GM12875 (cell line): ENCODE results near the gene CMIP.
A peak's percentile ranks its signal among the peaks of the same experiment; 100 is the strongest.

Experiments used
- H3K4me3 ChIP-seq: one replicate; pipeline ENCODE4 v1.5.1; 2011; ENCODE audit warnings: low read depth, low read length, control low read depth
- CTCF ChIP-seq: IDR thresholded peaks from 2 replicates; pipeline ENCODE4 v1.5.1; 2011; ENCODE audit warnings: low read depth, mild to moderate bottlenecking, control low read depth, inconsistent platforms, low read length, moderate library complexity, borderline replicate concordance; ENCODE audit not compliant: insufficient read depth

The CMIP gene

GRCh38 chr16:81720973-81721906 is 276.6 kb downstream of the CMIP start:
- no peak for TF ChIP-seq CTCF
- no peak overlapping the region for H3K4me3 ChIP-seq

- no peak overlapping the region for H3K4me3 ChIP-seq
- TF ChIP-seq CTCF, result peak; percentile 52; the same call in 1 of the 2 replicates
These were observed 278.6 kb downstream of the CMIP start for GRCh38 chr16:81723098-81723723.

DNA sequence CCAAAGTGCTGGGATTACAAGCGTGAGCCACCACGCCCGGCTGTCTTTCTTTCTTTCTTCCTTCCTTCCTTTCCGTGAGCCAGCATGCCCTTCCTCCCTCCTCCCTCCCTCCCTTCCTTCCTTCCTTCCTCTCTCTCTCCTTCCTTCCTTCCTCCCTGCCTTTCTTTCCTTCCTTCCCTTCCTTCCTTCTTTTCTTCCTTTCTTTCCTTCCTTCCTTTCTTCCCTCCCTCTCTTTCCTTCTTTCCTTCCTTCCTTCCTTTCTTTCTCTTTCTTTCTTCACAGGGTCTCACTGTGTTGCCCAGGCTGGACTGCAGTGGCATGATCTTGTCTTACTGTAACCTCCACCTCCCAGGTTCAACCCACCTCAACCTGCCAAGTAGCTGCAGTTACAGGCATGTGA is 283.8 kb downstream of the CMIP start:
- H3K4me3 ChIP-seq, result no peak overlapping the region
- no peak for TF ChIP-seq CTCF

DNA sequence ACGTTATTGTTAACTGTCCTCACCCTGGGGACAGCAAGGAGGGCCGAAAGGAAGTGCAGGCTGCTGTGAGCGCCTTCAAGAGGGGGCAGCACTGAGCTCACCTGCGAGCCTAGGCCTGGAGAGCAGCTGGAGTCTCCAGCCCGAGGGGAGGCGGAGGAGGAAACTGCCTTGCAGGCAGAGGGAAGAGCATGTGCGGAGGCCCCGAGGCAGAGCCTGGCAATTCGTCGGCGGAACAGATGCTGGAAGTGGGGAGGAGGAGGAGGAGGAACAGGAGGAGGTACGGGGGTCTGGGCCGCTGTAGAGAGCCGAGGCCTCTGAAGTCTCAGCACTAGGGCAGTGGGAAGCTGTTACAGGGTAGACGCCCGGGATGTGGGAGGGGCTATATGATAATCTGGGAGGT is 284.8 kb downstream of the CMIP start:
- no peak for TF ChIP-seq CTCF
- no peak overlapping the region for H3K4me3 ChIP-seq

DNA sequence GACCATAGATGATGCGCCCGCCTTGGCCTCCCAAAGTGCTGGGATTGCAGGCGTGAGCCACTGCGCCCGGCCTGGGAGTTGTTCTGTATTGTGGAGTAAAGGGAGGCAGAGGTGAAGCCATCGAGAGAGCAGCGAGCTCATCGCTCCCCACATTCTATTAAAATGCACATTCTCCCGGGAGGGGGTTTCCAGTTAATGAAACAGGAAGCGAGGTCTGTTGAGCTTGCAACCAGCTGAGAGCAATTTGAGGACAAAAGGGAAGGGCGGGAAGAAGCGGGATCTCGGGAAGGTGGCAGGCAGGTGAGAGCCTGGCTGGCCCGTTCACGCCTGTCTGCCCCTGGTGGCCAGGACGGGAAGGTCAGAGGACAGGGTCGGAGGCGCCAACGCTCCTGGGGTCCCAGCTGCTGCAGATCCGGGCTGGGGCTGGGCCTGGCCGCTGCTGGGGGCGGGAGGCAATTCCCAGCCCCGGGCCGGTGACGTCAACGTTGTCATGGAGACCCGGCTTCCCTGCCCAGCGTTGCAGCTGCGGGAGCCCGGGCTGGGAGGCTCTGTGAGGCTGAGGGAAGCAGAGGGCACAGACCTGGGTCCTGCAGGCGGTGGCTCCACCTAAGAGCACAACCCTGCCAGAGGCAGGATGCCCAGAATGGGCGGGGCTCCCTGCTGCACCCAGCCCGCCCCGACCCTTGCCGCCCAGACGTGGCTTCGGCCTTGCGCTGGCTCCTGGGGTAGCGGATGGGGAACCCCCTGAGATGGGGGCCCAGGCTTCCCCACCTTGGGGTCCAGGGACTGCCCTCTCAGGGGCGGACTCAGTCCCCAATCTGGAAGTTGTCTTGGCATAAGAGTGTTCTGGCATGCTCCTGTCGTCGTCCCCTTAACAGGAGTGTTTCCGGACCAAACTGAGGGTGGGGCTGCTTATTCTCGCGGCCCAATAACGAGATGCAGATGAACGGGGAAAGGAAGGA is 285.8 kb downstream of the CMIP start:
- peak; percentile 88 for TF ChIP-seq CTCF

GRCh38 chr16:81731649-81732048 is 287.0 kb downstream of the CMIP start:
- no peak for TF ChIP-seq CTCF
- H3K4me3 ChIP-seq, result no peak overlapping the region

More for the DNA sequence above, 285.8 kb downstream of the CMIP start:
- peak overlapping the region; percentile 47 for H3K4me3 ChIP-seq
